HepG2 (cell line): ENCODE data around the gene OPRL1. TPM values are rescaled to one million over a fixed set of nuclear protein-coding genes. Genes with fewer than 3 reads are reported as not detected.

Source experiments
- E2F5 ChIP-seq: sonication (generic); formaldehyde crosslinking; conservative IDR thresholded peaks from 2 replicates; pipeline ENCODE4 v1.4.0; 2020; ENCODE audit warnings: missing genetic modification reagents
- GATAD1 ChIP-seq: IDR thresholded peaks from 2 replicates; pipeline ENCODE4 v1.6.1; 2016; ENCODE audit warnings: missing genetic modification reagents, missing compliant biosample characterization
- KMT2B ChIP-seq: IDR thresholded peaks from 2 replicates; pipeline ENCODE4 v1.6.1; 2016; ENCODE audit warnings: missing genetic modification reagents, missing compliant biosample characterization
- RAD51 ChIP-seq: fragments of 450-650 bp; IDR thresholded peaks from 2 replicates; pipeline ENCODE4 v1.6.1; 2016; ENCODE audit warnings: borderline replicate concordance
- REL ChIP-seq: sonication (generic); formaldehyde crosslinking; conservative IDR thresholded peaks from 2 replicates; pipeline ENCODE4 v1.8.0; 2022; ENCODE audit warnings: mild to moderate bottlenecking, missing genetic modification reagents, moderate library complexity
- TBL1XR1 ChIP-seq: fragments of 150-350 bp; IDR thresholded peaks from 2 replicates; pipeline ENCODE4 v1.6.1; 2014; ENCODE audit warnings: borderline replicate concordance, low read length; ENCODE audit not compliant: partially characterized antibody
- ZBTB8A ChIP-seq: sonication (generic); formaldehyde crosslinking; IDR thresholded peaks from 2 replicates; pipeline ENCODE4 v1.4.0; 2020; ENCODE audit warnings: mild to moderate bottlenecking, low read depth, missing genetic modification reagents, borderline replicate concordance
- ZNF143 ChIP-seq: sonication (generic); formaldehyde crosslinking; IDR thresholded peaks from 2 replicates; pipeline ENCODE4 v1.4.0; 2020; ENCODE audit warnings: missing genetic modification reagents
- ZNF317 ChIP-seq: sonication (generic); formaldehyde crosslinking; IDR thresholded peaks from 2 replicates; pipeline ENCODE4 v1.5.0; 2020; ENCODE audit warnings: mild to moderate bottlenecking, missing genetic modification reagents
- ZNF446 ChIP-seq: sonication (generic); formaldehyde crosslinking; IDR thresholded peaks from 2 replicates; pipeline ENCODE4 v1.5.0; 2020; ENCODE audit warnings: mild to moderate bottlenecking, missing genetic modification reagents
- ZNF484 ChIP-seq: sonication (generic); formaldehyde crosslinking; IDR thresholded peaks from 2 replicates; pipeline ENCODE4 v1.5.1; 2020; ENCODE audit warnings: mild to moderate bottlenecking, low read depth, missing genetic modification reagents, borderline replicate concordance
- ZNF576 ChIP-seq: sonication (generic); formaldehyde crosslinking; IDR thresholded peaks from 2 replicates; pipeline ENCODE4 v1.4.0; 2020; ENCODE audit warnings: mild to moderate bottlenecking, missing genetic modification reagents
- ZNF589 ChIP-seq: sonication (generic); formaldehyde crosslinking; conservative IDR thresholded peaks from 2 replicates; pipeline ENCODE4 v1.8.0; 2022; ENCODE audit warnings: mild to moderate bottlenecking, moderate library complexity, missing genetic modification reagents
- ZNF891 ChIP-seq: sonication (generic); formaldehyde crosslinking; IDR thresholded peaks from 2 replicates; pipeline ENCODE4 v1.5.0; 2020; ENCODE audit warnings: mild to moderate bottlenecking, missing genetic modification reagents
- polyA plus RNA-seq, 8 experiments: library from polyadenylated mRNA; depleted of rRNA in 3 of 8; stranded (reverse) in 7 of 8; unstranded in 1 of 8; fragments of >200 nt; fragmentation: Illumina TruSeq in 4 of 8; extraction: Trizol in 4 of 8; gene quantifications; 2 replicates each; pipeline versions ENCODE4 v1.2.1 to v1.2.3, GENCODE V29; 2011 to 2016; ENCODE audit warnings: low read depth in 4 of 8, missing spikeins in 1 of 8, mixed read lengths in 1 of 8; ENCODE audit not compliant: insufficient read depth in 1 of 8
- total RNA-seq, 5 experiments: library from RNA; depleted of rRNA; stranded (reverse); fragments of >200 nt; fragmentation: Illumina TruSeq; extraction: Trizol; gene quantifications; 2 replicates each; pipeline ENCODE4 v1.2.3, GENCODE V29; 2016; ENCODE audit warnings: low read depth in 1 of 5
- TF ChIP-seq, protein P1 (sequence below), 2 experiments: sonication (generic) in 1 of 2; formaldehyde crosslinking in 1 of 2; IDR thresholded peaks; 2 replicates each; pipeline versions ENCODE4 v1.4.0 to v1.6.1; 2016 to 2020; ENCODE audit warnings: borderline replicate concordance in 1 of 2, low read depth in 1 of 2, mild to moderate bottlenecking in 1 of 2, missing genetic modification reagents in 1 of 2
- TF ChIP-seq, protein P2 (sequence below): IDR thresholded peaks from 2 replicates; pipeline ENCODE4 v1.6.1; 2016; ENCODE audit warnings: mild to moderate bottlenecking
- TF ChIP-seq, protein P3 (sequence below): sonication (generic); formaldehyde crosslinking; IDR thresholded peaks from 2 replicates; pipeline ENCODE4 v1.4.0; 2020; ENCODE audit warnings: mild to moderate bottlenecking, missing genetic modification reagents
- TF ChIP-seq, protein P4 (sequence below): sonication (generic); formaldehyde crosslinking; IDR thresholded peaks from 2 replicates; pipeline ENCODE4 v1.4.0; 2020; ENCODE audit warnings: missing genetic modification reagents

The OPRL1 gene
- total and polyA plus RNA-seq, 2 of the 13 experiments (the other 11 are each of a cell fraction or from before 2014, with no cell fraction given) = 0.35 to 0.71 TPM

DNA sequence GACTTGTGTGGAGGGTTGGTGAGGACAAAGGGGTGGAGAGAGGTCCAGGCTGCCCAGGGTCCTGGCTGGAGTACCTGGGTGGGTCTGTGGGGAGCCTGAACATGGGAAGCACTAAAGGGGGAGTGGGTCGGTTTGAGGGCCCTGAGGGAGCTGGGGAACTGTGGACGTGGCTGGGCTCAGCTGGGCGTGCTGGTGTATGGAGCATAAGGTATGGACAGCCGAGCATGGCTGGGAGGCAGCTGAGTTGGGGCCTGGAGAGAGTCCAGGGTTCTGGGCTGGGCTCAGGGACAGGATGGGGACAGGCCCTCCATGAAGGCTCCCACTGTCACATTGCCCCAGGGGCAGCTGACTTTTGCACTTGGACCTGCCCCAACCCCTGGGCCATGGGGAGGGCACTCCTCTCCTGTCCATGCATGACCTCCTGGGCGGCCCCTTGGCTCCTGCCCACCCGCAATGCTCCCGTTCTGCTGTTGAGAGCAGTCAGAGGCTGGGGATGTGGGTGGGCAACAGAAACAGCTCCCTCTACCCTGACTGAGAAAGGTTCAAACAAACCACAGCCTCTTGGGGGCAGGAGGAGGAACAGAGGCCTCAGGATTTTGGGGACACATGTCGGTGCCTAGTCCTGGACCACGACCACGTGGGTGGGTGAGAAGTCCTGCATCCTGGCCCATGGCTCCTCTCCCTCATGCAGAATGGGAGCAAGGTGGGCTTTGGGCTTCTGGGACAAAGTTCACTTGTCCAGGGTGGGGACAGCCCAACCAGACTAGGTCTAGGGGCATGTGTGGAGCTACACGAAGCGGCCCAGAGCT is 39.4 kb upstream of the OPRL1 start (continued):
- TF ChIP-seq, protein P1, sequence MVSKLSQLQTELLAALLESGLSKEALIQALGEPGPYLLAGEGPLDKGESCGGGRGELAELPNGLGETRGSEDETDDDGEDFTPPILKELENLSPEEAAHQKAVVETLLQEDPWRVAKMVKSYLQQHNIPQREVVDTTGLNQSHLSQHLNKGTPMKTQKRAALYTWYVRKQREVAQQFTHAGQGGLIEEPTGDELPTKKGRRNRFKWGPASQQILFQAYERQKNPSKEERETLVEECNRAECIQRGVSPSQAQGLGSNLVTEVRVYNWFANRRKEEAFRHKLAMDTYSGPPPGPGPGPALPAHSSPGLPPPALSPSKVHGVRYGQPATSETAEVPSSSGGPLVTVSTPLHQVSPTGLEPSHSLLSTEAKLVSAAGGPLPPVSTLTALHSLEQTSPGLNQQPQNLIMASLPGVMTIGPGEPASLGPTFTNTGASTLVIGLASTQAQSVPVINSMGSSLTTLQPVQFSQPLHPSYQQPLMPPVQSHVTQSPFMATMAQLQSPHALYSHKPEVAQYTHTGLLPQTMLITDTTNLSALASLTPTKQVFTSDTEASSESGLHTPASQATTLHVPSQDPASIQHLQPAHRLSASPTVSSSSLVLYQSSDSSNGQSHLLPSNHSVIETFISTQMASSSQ (IDR thresholded peaks at IDR 0.05; ENCODE audit: low read depth) = no peak
- TF ChIP-seq, protein P1 (CRISPR knock-in tag; IDR thresholded peaks at IDR 0.05; ENCODE audit: borderline replicate concordance) = no peak
- TF ChIP-seq RAD51 = no peak
- TF ChIP-seq E2F5 (CRISPR knock-in tag) = no peak; the same call in 1 of the 2 replicates
- peak; percentile 52 for TF ChIP-seq KMT2B (CRISPR knock-in tag)
- no peak for TF ChIP-seq ZNF484
- TF ChIP-seq TBL1XR1 = no peak
- TF ChIP-seq ZNF317 (CRISPR knock-in tag) = peak; percentile 57
- TF ChIP-seq ZNF891 (CRISPR knock-in tag) = no peak; the same call in 1 of the 2 replicates
- 0 out of 2 replicates have a peak, but pooled peaks have one; percentile 15 for TF ChIP-seq GATAD1 (CRISPR knock-in tag)
- TF ChIP-seq ZBTB8A (CRISPR knock-in tag) = no peak
- TF ChIP-seq ZNF576 (CRISPR knock-in tag) = 0 out of 2 replicates have a peak, but pooled peaks have one; percentile 62
- no peak; the same call in 1 of the 2 replicates for TF ChIP-seq REL (CRISPR knock-in tag)
- TF ChIP-seq, protein P2, sequence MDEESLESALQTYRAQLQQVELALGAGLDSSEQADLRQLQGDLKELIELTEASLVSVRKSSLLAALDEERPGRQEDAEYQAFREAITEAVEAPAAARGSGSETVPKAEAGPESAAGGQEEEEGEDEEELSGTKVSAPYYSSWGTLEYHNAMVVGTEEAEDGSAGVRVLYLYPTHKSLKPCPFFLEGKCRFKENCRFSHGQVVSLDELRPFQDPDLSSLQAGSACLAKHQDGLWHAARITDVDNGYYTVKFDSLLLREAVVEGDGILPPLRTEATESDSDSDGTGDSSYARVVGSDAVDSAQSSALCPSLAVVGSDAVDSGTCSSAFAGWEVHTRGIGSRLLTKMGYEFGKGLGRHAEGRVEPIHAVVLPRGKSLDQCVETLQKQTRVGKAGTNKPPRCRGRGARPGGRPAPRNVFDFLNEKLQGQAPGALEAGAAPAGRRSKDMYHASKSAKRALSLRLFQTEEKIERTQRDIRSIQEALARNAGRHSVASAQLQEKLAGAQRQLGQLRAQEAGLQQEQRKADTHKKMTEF (CRISPR knock-in tag) = no peak; the same call in 1 of the 2 replicates
- TF ChIP-seq ZNF446 = no peak
- TF ChIP-seq, protein P3, sequence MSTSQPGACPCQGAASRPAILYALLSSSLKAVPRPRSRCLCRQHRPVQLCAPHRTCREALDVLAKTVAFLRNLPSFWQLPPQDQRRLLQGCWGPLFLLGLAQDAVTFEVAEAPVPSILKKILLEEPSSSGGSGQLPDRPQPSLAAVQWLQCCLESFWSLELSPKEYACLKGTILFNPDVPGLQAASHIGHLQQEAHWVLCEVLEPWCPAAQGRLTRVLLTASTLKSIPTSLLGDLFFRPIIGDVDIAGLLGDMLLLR (CRISPR knock-in tag) = peak; percentile 59; the same call in 1 of the 2 replicates
- TF ChIP-seq, protein P4, sequence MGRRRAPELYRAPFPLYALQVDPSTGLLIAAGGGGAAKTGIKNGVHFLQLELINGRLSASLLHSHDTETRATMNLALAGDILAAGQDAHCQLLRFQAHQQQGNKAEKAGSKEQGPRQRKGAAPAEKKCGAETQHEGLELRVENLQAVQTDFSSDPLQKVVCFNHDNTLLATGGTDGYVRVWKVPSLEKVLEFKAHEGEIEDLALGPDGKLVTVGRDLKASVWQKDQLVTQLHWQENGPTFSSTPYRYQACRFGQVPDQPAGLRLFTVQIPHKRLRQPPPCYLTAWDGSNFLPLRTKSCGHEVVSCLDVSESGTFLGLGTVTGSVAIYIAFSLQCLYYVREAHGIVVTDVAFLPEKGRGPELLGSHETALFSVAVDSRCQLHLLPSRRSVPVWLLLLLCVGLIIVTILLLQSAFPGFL (CRISPR knock-in tag) = 0 out of 2 replicates have a peak, but pooled peaks have one; percentile 65
- TF ChIP-seq ZNF589 (CRISPR knock-in tag) = no peak; the same call in 1 of the 2 replicates
- TF ChIP-seq ZNF143 = peak; percentile 27; the same call in 1 of the 2 replicates
